HEK293 (cell line): ENCODE data around the gene PANX1.
A peak's percentile ranks its signal among the peaks of the same experiment; 100 is the strongest.

ENCODE experiments used
- ZFP3 ChIP-seq: fragments of 450-650 bp; formaldehyde crosslinking; IDR thresholded peaks from 2 replicates; pipeline ENCODE4 v1.5.1; 2016; ENCODE audit warnings: low read depth, missing biosample characterization, missing genetic modification characterization
- ZNF2 ChIP-seq: fragments of 450-650 bp; formaldehyde crosslinking; IDR thresholded peaks from 2 replicates; pipeline ENCODE4 v1.5.1; 2016; ENCODE audit warnings: missing biosample characterization, missing genetic modification characterization
- ZNF423 ChIP-seq: fragments of 450-650 bp; formaldehyde crosslinking; IDR thresholded peaks from 2 replicates; pipeline ENCODE4 v1.5.1; 2016; ENCODE audit warnings: missing biosample characterization, missing genetic modification characterization
- ZNF473 ChIP-seq: fragments of 450-650 bp; formaldehyde crosslinking; IDR thresholded peaks from 2 replicates; pipeline ENCODE4 v1.5.1; 2017; ENCODE audit warnings: missing biosample characterization, missing genetic modification characterization
- ZNF501 ChIP-seq: fragments of 450-650 bp; formaldehyde crosslinking; IDR thresholded peaks from 2 replicates; pipeline ENCODE4 v1.5.1; 2016; ENCODE audit warnings: missing biosample characterization, missing genetic modification characterization
- ZNF670 ChIP-seq: fragments of 450-650 bp; formaldehyde crosslinking; IDR thresholded peaks from 2 replicates; pipeline ENCODE4 v1.5.1; 2016; ENCODE audit warnings: missing biosample characterization, missing genetic modification characterization, low read depth

GRCh38 chr11:94128746-94129511 is at the start of gene PANX1:
- TF ChIP-seq ZNF501 (tag by site-specific recombination) = no peak
- no peak for TF ChIP-seq ZNF473 (tag by site-specific recombination)
- TF ChIP-seq ZNF670 (tag by site-specific recombination) = no peak
- no peak for TF ChIP-seq ZFP3 (tag by site-specific recombination)
- TF ChIP-seq ZNF2 = peak; percentile 12; the same call in 1 of the 2 replicates
- no peak for TF ChIP-seq ZNF423 (tag by site-specific recombination)
